GM23338 (cell line): ENCODE results near the gene P2RY8. TPM values are rescaled to one million over a fixed set of nuclear protein-coding genes. Genes with fewer than 3 reads are reported as not detected.

Experiments used
- ATAC-seq: fragments of 200-7000 bp; cut with Tn5 transposase; 3 replicates; pipeline ENCODE4 v1.9.1; 2020
- DNase-seq: peaks from one replicate; pipeline ENCODE4 v3.0.0-alpha.2; 2015; ENCODE audit warnings: low spot score
- H2AFZ ChIP-seq: fragments of 200-600 bp; sonication (generic); 2 replicates; pipeline ENCODE4 v1.8.0; 2016; ENCODE audit warnings: antibody characterized with exemption, mild to moderate bottlenecking, moderate library complexity
- H3F3A ChIP-seq: fragments of 200-600 bp; sonication (generic); replicated peaks from 2 replicates; pipeline ENCODE4 v1.8.0; 2017; ENCODE audit warnings: antibody characterized with exemption, mixed run types, low read depth
- H3K27ac ChIP-seq: fragments of 200-600 bp; sonication (generic); 2 replicates; pipeline ENCODE4 v1.6.1; 2016; ENCODE audit warnings: low read depth
- H3K27me3 ChIP-seq: fragments of 200-600 bp; sonication (generic); 2 replicates; pipeline ENCODE4 v1.8.0; 2016; ENCODE audit warnings: mild to moderate bottlenecking, mixed run types, moderate library complexity; ENCODE audit not compliant: insufficient read depth
- H3K36me3 ChIP-seq: fragments of 200-600 bp; sonication (generic); 2 replicates; pipeline ENCODE4 v1.8.0; 2016; ENCODE audit warnings: mild to moderate bottlenecking; ENCODE audit not compliant: insufficient read depth
- H3K4me1 ChIP-seq: fragments of 200-600 bp; sonication (generic); 2 replicates; pipeline ENCODE4 v1.8.0; 2016; ENCODE audit warnings: mild to moderate bottlenecking, moderate library complexity; ENCODE audit not compliant: insufficient read depth
- H3K4me2 ChIP-seq: fragments of 200-600 bp; sonication (generic); 2 replicates; pipeline ENCODE4 v1.7.1; 2017; ENCODE audit warnings: mixed run types
- H3K4me3 ChIP-seq: fragments of 200-600 bp; sonication (generic); 2 replicates; pipeline ENCODE4 v1.6.1; 2016; ENCODE audit warnings: mixed run types
- H3K79me2 ChIP-seq: fragments of 200-600 bp; sonication (generic); replicated peaks from 2 replicates; pipeline ENCODE4 v1.8.0; 2017; ENCODE audit warnings: mild to moderate bottlenecking; ENCODE audit not compliant: insufficient read depth
- H3K9me2 ChIP-seq: fragments of 200-600 bp; sonication (generic); 2 replicates; pipeline ENCODE4 v1.8.0; 2017; ENCODE audit not compliant: insufficient read depth
- H4K20me1 ChIP-seq: fragments of 200-600 bp; sonication (generic); replicated peaks from 2 replicates; pipeline ENCODE4 v1.8.0; 2017; ENCODE audit warnings: mild to moderate bottlenecking; ENCODE audit not compliant: insufficient read depth
- H3K27ac Mint-ChIP-seq: 2 replicates; pipeline ENCODE4 v1.8.0; 2020; ENCODE audit warnings: inconsistent platforms, mild to moderate bottlenecking, moderate library complexity, mixed read lengths
- H3K27me3 Mint-ChIP-seq: 3 replicates; pipeline ENCODE4 v1.8.0; 2022; ENCODE audit warnings: low read depth, mild to moderate bottlenecking, moderate library complexity, mixed read lengths, inconsistent platforms; ENCODE audit not compliant: insufficient read depth, poor library complexity
- H3K36me3 Mint-ChIP-seq: 3 replicates; pipeline ENCODE4 v1.8.0; 2021; ENCODE audit warnings: low read depth, mild to moderate bottlenecking, inconsistent platforms, moderate library complexity, mixed read lengths
- H3K4me1 Mint-ChIP-seq: 3 replicates; pipeline ENCODE4 v1.8.0; 2020; ENCODE audit warnings: mild to moderate bottlenecking, inconsistent platforms, mixed read lengths
- H3K4me3 Mint-ChIP-seq: 3 replicates; pipeline ENCODE4 v1.8.0; 2021; ENCODE audit warnings: moderate library complexity, mild to moderate bottlenecking, inconsistent platforms, mixed read lengths
- H3K9me3 Mint-ChIP-seq: 3 replicates; pipeline ENCODE4 v1.8.0; 2020; ENCODE audit warnings: moderate library complexity, mild to moderate bottlenecking, inconsistent platforms, mixed read lengths
- CREB1 ChIP-seq: fragments of 250-450 bp; sonication (Bioruptor Pico); IDR thresholded peaks from 2 replicates; pipeline ENCODE4 v1.5.0; 2020; ENCODE audit warnings: low read depth, mild to moderate bottlenecking, moderate library complexity
- EZH2 ChIP-seq: fragments of 200-600 bp; sonication (generic); IDR thresholded peaks from one replicate; pipeline ENCODE4 v1.8.0; 2017; ENCODE audit warnings: antibody characterized with exemption, mild to moderate bottlenecking, low read depth; ENCODE audit not compliant: unreplicated experiment
- EZH2phosphoT487 ChIP-seq: fragments of 200-600 bp; sonication (generic); IDR thresholded peaks from one replicate; pipeline ENCODE4 v1.8.1; 2018; ENCODE audit warnings: antibody characterized with exemption; ENCODE audit not compliant: unreplicated experiment
- JUNB ChIP-seq: IDR thresholded peaks from one replicate; pipeline ENCODE4 v1.6.1; 2016; ENCODE audit warnings: antibody characterized with exemption; ENCODE audit not compliant: unreplicated experiment
- NANOG ChIP-seq: IDR thresholded peaks from 2 replicates; pipeline ENCODE4 v1.6.1; 2016; ENCODE audit warnings: antibody characterized with exemption, borderline replicate concordance
- POLR2AphosphoS5 ChIP-seq: IDR thresholded peaks from 2 replicates; pipeline ENCODE4 v1.6.1; 2016; ENCODE audit warnings: antibody characterized with exemption, low read depth
- STAT1 ChIP-seq: IDR thresholded peaks from one replicate; pipeline ENCODE4 v1.6.1; 2016; ENCODE audit warnings: antibody characterized with exemption; ENCODE audit not compliant: unreplicated experiment
- ZNF114 ChIP-seq: fragments of 250-450 bp; sonication (Bioruptor Pico); IDR thresholded peaks from 2 replicates; pipeline ENCODE4 v1.5.0; 2020; ENCODE audit warnings: mild to moderate bottlenecking, moderate library complexity
- ZNF331 ChIP-seq: fragments of 250-450 bp; sonication (Bioruptor Pico); IDR thresholded peaks from 2 replicates; pipeline ENCODE4 v1.5.0; 2020; ENCODE audit warnings: low read depth, mild to moderate bottlenecking, moderate library complexity
- polyA plus RNA-seq: library from polyadenylated mRNA; unstranded; fragments of >200 nt; fragmentation: Nextera tagmentation; extraction: Ambion mirVana; gene quantifications from 2 replicates; pipeline ENCODE4 v1.2.1, GENCODE V29; 2016
- total RNA-seq: library from RNA; depleted of rRNA; stranded (reverse); fragments of >200 nt; shearing (Covaris generic); gene quantifications from 2 replicates; pipeline ENCODE4 v1.2.3, GENCODE V29; 2014
- TF ChIP-seq, protein P1 (sequence below): IDR thresholded peaks from one replicate; pipeline ENCODE4 v1.6.1; 2018; ENCODE audit warnings: antibody characterized with exemption; ENCODE audit not compliant: unreplicated experiment
- TF ChIP-seq, protein P2 (sequence below): fragments of 250-450 bp; sonication (Bioruptor Pico); IDR thresholded peaks from 2 replicates; pipeline ENCODE4 v1.5.0; 2020; ENCODE audit warnings: mild to moderate bottlenecking, moderate library complexity
- TF ChIP-seq, protein P3 (sequence below), 2 experiments: fragments of 200-600 bp in 1 of 2; sonication (generic) in 1 of 2; conservative IDR thresholded peaks; 2 replicates each; pipeline versions ENCODE4 v1.5.1 to v1.6.1; 2016 to 2017; ENCODE audit warnings: antibody characterized with exemption in 2 of 2, low read depth in 2 of 2, mild to moderate bottlenecking in 2 of 2, moderate library complexity in 1 of 2
- TF ChIP-seq, protein P4 (sequence below): IDR thresholded peaks from 2 replicates; pipeline ENCODE4 v1.6.1; 2016; ENCODE audit warnings: antibody characterized with exemption

The P2RY8 gene
- total and polyA plus RNA-seq, 2 experiments from 2014 or later, result 0.24 TPM; not detected in 1

DNA sequence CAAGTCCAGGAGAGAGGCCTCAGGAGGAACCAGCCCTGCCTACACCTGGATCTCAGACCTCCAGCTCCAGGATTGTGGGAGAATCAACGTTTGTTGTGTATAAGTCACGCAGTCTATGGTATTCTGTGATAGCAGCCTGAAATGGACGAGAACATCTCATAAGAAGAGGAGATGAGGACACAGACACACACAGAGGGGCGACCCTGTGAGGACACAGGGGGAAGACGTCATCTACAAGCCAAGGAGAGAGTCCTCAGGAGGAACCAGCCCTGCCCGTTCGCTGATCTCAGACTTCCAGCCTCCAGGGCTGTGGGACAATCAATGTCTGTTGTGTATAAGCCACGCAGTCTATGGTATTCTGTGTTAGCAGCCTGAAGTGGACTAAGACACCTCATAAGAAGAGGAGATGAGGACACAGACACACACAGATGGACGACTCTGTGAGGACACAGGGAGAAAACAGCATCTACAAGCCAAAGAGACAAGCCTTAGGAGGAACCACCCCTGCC is 20.3 kb downstream of the P2RY8 start:
- H3K9me3 Mint-ChIP-seq, result peaks cover 85% of the 10 kb centered on the region
- H3K4me2 ChIP-seq, result no peak overlapping the region
- H3K27ac Mint-ChIP-seq, result no peak overlapping the region
- H3K79me2 ChIP-seq, result no peaks in the 10 kb centered on the region
- no peak overlapping the region for H3K27ac ChIP-seq
- no peaks in the 10 kb centered on the region for H3F3A ChIP-seq
- no peak overlapping the region for H3K4me3 Mint-ChIP-seq
- H3K4me3 ChIP-seq, result no peak overlapping the region
- H3K36me3 ChIP-seq, result no peaks in the 10 kb centered on the region
- H3K27me3 ChIP-seq, result no peaks in the 10 kb centered on the region
- H3K36me3 Mint-ChIP-seq, result peaks cover 34% of the 10 kb centered on the region
- H2AFZ ChIP-seq, result no peak overlapping the region
- peaks cover 5% of the 10 kb centered on the region; the same call in 1 of the 3 replicates for H3K4me1 Mint-ChIP-seq
- H3K4me1 ChIP-seq, result 0 out of 2 replicates have a peak, but pooled peaks cover 3% of the 10 kb centered on the region
- no peak for DNase-seq
- no peaks in the 10 kb centered on the region for H4K20me1 ChIP-seq
- no peak for ATAC-seq
- TF ChIP-seq ZNF114 (CRISPR knock-in tag) (no peak), JUNB (no peak), ZNF331 (CRISPR knock-in tag) (no peak), CREB1 (CRISPR knock-in tag) (no peak), STAT1 (no peak), EZH2phosphoT487 (no peak), NANOG (no peak), POLR2AphosphoS5 (no peak), EZH2 (no peak)
- TF ChIP-seq, protein P1, sequence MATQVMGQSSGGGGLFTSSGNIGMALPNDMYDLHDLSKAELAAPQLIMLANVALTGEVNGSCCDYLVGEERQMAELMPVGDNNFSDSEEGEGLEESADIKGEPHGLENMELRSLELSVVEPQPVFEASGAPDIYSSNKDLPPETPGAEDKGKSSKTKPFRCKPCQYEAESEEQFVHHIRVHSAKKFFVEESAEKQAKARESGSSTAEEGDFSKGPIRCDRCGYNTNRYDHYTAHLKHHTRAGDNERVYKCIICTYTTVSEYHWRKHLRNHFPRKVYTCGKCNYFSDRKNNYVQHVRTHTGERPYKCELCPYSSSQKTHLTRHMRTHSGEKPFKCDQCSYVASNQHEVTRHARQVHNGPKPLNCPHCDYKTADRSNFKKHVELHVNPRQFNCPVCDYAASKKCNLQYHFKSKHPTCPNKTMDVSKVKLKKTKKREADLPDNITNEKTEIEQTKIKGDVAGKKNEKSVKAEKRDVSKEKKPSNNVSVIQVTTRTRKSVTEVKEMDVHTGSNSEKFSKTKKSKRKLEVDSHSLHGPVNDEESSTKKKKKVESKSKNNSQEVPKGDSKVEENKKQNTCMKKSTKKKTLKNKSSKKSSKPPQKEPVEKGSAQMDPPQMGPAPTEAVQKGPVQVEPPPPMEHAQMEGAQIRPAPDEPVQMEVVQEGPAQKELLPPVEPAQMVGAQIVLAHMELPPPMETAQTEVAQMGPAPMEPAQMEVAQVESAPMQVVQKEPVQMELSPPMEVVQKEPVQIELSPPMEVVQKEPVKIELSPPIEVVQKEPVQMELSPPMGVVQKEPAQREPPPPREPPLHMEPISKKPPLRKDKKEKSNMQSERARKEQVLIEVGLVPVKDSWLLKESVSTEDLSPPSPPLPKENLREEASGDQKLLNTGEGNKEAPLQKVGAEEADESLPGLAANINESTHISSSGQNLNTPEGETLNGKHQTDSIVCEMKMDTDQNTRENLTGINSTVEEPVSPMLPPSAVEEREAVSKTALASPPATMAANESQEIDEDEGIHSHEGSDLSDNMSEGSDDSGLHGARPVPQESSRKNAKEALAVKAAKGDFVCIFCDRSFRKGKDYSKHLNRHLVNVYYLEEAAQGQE, result no peak
- TF ChIP-seq, protein P2, sequence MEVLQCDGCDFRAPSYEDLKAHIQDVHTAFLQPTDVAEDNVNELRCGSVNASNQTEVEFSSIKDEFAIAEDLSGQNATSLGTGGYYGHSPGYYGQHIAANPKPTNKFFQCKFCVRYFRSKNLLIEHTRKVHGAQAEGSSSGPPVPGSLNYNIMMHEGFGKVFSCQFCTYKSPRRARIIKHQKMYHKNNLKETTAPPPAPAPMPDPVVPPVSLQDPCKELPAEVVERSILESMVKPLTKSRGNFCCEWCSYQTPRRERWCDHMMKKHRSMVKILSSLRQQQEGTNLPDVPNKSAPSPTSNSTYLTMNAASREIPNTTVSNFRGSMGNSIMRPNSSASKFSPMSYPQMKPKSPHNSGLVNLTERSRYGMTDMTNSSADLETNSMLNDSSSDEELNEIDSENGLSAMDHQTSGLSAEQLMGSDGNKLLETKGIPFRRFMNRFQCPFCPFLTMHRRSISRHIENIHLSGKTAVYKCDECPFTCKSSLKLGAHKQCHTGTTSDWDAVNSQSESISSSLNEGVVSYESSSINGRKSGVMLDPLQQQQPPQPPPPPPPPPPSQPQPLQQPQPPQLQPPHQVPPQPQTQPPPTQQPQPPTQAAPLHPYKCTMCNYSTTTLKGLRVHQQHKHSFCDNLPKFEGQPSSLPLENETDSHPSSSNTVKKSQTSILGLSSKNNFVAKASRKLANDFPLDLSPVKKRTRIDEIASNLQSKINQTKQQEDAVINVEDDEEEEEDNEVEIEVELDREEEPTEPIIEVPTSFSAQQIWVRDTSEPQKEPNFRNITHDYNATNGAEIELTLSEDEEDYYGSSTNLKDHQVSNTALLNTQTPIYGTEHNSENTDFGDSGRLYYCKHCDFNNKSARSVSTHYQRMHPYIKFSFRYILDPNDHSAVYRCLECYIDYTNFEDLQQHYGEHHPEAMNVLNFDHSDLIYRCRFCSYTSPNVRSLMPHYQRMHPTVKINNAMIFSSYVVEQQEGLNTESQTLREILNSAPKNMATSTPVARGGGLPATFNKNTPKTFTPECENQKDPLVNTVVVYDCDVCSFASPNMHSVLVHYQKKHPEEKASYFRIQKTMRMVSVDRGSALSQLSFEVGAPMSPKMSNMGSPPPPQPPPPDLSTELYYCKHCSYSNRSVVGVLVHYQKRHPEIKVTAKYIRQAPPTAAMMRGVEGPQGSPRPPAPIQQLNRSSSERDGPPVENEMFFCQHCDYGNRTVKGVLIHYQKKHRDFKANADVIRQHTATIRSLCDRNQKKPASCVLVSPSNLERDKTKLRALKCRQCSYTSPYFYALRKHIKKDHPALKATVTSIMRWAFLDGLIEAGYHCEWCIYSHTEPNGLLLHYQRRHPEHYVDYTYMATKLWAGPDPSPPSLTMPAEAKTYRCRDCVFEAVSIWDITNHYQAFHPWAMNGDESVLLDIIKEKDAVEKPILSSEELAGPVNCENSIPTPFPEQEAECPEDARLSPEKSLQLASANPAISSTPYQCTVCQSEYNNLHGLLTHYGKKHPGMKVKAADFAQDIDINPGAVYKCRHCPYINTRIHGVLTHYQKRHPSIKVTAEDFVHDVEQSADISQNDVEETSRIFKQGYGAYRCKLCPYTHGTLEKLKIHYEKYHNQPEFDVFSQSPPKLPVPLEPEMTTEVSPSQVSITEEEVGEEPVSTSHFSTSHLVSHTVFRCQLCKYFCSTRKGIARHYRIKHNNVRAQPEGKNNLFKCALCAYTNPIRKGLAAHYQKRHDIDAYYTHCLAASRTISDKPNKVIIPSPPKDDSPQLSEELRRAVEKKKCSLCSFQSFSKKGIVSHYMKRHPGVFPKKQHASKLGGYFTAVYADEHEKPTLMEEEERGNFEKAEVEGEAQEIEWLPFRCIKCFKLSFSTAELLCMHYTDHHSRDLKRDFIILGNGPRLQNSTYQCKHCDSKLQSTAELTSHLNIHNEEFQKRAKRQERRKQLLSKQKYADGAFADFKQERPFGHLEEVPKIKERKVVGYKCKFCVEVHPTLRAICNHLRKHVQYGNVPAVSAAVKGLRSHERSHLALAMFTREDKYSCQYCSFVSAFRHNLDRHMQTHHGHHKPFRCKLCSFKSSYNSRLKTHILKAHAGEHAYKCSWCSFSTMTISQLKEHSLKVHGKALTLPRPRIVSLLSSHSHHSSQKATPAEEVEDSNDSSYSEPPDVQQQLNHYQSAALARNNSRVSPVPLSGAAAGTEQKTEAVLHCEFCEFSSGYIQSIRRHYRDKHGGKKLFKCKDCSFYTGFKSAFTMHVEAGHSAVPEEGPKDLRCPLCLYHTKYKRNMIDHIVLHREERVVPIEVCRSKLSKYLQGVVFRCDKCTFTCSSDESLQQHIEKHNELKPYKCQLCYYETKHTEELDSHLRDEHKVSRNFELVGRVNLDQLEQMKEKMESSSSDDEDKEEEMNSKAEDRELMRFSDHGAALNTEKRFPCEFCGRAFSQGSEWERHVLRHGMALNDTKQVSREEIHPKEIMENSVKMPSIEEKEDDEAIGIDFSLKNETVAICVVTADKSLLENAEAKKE, result no peak
- TF ChIP-seq, protein P3, sequence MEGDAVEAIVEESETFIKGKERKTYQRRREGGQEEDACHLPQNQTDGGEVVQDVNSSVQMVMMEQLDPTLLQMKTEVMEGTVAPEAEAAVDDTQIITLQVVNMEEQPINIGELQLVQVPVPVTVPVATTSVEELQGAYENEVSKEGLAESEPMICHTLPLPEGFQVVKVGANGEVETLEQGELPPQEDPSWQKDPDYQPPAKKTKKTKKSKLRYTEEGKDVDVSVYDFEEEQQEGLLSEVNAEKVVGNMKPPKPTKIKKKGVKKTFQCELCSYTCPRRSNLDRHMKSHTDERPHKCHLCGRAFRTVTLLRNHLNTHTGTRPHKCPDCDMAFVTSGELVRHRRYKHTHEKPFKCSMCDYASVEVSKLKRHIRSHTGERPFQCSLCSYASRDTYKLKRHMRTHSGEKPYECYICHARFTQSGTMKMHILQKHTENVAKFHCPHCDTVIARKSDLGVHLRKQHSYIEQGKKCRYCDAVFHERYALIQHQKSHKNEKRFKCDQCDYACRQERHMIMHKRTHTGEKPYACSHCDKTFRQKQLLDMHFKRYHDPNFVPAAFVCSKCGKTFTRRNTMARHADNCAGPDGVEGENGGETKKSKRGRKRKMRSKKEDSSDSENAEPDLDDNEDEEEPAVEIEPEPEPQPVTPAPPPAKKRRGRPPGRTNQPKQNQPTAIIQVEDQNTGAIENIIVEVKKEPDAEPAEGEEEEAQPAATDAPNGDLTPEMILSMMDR (conservative IDR thresholded peaks at IDR 0.05; ENCODE audit: low read depth in 2 of 2), result no peak
- TF ChIP-seq, protein P4, sequence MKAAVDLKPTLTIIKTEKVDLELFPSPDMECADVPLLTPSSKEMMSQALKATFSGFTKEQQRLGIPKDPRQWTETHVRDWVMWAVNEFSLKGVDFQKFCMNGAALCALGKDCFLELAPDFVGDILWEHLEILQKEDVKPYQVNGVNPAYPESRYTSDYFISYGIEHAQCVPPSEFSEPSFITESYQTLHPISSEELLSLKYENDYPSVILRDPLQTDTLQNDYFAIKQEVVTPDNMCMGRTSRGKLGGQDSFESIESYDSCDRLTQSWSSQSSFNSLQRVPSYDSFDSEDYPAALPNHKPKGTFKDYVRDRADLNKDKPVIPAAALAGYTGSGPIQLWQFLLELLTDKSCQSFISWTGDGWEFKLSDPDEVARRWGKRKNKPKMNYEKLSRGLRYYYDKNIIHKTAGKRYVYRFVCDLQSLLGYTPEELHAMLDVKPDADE, result no peak
- peaks cover 5% of the 10 kb centered on the region for H3K27me3 Mint-ChIP-seq
- H3K9me2 ChIP-seq, result no peaks in the 10 kb centered on the region
